Progenitor cell of endocrine pancreas (in vitro differentiated cells): Measurements from ENCODE around the gene GMDS. TPM values are rescaled to one million over a fixed set of nuclear protein-coding genes. Genes with fewer than 3 reads are reported as not detected.

Experiments used
- DNase-seq: peaks from one replicate; pipeline ENCODE4 v3.0.0; 2021; ENCODE audit warnings: low spot score; ENCODE audit not compliant: unreplicated experiment
- H3K27ac Mint-ChIP-seq: 2 replicates; pipeline ENCODE4 v1.8.0; 2021; ENCODE audit warnings: mild to moderate bottlenecking, moderate library complexity, mixed read lengths
- H3K27me3 Mint-ChIP-seq: 2 replicates; pipeline ENCODE4 v1.8.0; 2021; ENCODE audit warnings: mixed read lengths
- H3K36me3 Mint-ChIP-seq: 2 replicates; pipeline ENCODE4 v1.8.0; 2022; ENCODE audit warnings: mixed read lengths; ENCODE audit not compliant: insufficient read depth
- H3K4me1 Mint-ChIP-seq: 2 replicates; pipeline ENCODE4 v1.8.0; 2021; ENCODE audit warnings: low read depth, mixed read lengths
- H3K4me3 Mint-ChIP-seq: 2 replicates; pipeline ENCODE4 v1.8.0; 2021; ENCODE audit warnings: low read depth, mild to moderate bottlenecking, moderate library complexity, mixed read lengths
- H3K9me3 Mint-ChIP-seq: 2 replicates; pipeline ENCODE4 v1.8.0; 2021; ENCODE audit warnings: low read depth, mixed read lengths
- CTCF ChIP-seq: fragments of 200-600 bp; sonication (generic); IDR thresholded peaks from one replicate; pipeline ENCODE4 v1.5.0; 2021; ENCODE audit warnings: antibody characterized with exemption, mild to moderate bottlenecking; ENCODE audit not compliant: unreplicated experiment
- total RNA-seq: library from RNA; stranded (reverse); gene quantifications from 2 replicates; pipeline ENCODE4 v1.2.1, GENCODE V29; 2021

GMDS gene
- total RNA-seq, 1 donor from 2014 or later, result 17.2 TPM

- no peak for TF ChIP-seq CTCF
- H3K27me3 Mint-ChIP-seq, result no peaks in the 10 kb centered on the region
- no peaks in the 10 kb centered on the region for H3K36me3 Mint-ChIP-seq
- no peak overlapping the region for H3K27ac Mint-ChIP-seq
- H3K4me1 Mint-ChIP-seq, result no peaks in the 10 kb centered on the region
- DNase-seq, result no peak
- no peak overlapping the region for H3K4me3 Mint-ChIP-seq
- peaks cover 4% of the 10 kb centered on the region for H3K9me3 Mint-ChIP-seq
Measured at GRCh38 chr6:1933292-1933691, 312.1 kb downstream of the GMDS start.

- TF ChIP-seq CTCF, result no peak
- DNase-seq, result no peak
- H3K36me3 Mint-ChIP-seq, result no peaks in the 10 kb centered on the region
- H3K4me3 Mint-ChIP-seq, result no peak overlapping the region
- H3K27ac Mint-ChIP-seq, result no peak overlapping the region
- H3K4me1 Mint-ChIP-seq, result no peaks in the 10 kb centered on the region
- H3K9me3 Mint-ChIP-seq, result peaks cover 4% of the 10 kb centered on the region
- H3K27me3 Mint-ChIP-seq, result no peaks in the 10 kb centered on the region
Measured at GRCh38 chr6:1931817-1932216, 313.6 kb downstream of the GMDS start.

- no peaks in the 10 kb centered on the region for H3K27me3 Mint-ChIP-seq
Measured at GRCh38 chr6:1930356-1930755, 315.0 kb downstream of the GMDS start.

GRCh38 chr6:1929931-1930330 is 315.5 kb downstream of the GMDS start:
- Mint-ChIP-seq H3K27me3 (no peaks in the 10 kb centered on the region), H3K9me3 (peaks cover 4% of the 10 kb centered on the region), H3K27ac (no peak overlapping the region), H3K4me3 (no peak overlapping the region), H3K4me1 (no peaks in the 10 kb centered on the region), H3K36me3 (no peaks in the 10 kb centered on the region)
- TF ChIP-seq CTCF, result no peak
- no peak for DNase-seq

More at GRCh38 chr6:1930356-1930755, 315.0 kb downstream of the GMDS start:
- Mint-ChIP-seq H3K9me3 (peaks cover 4% of the 10 kb centered on the region), H3K4me1 (no peaks in the 10 kb centered on the region), H3K4me3 (no peak overlapping the region), H3K36me3 (no peaks in the 10 kb centered on the region), H3K27ac (no peak overlapping the region)
- no peak for TF ChIP-seq CTCF
- no peak for DNase-seq

GRCh38 chr6:1925743-1926430 is 319.5 kb downstream of the GMDS start:
- TF ChIP-seq CTCF, result no peak
- DNase-seq, result no peak
- H3K4me1 Mint-ChIP-seq, result peaks cover 3% of the 10 kb centered on the region
- no peak overlapping the region for H3K4me3 Mint-ChIP-seq
- H3K27me3 Mint-ChIP-seq, result no peaks in the 10 kb centered on the region
- H3K36me3 Mint-ChIP-seq, result no peaks in the 10 kb centered on the region
- no peaks in the 10 kb centered on the region for H3K9me3 Mint-ChIP-seq
- H3K27ac Mint-ChIP-seq, result no peak overlapping the region
